ENCODE results near the gene XBP1.

XBP1 gene

GRCh38 chr22:28774378-28774777 is 26.0 kb downstream of the XBP1 start:
- TF ChIP-seq CTCF (IDR thresholded peaks at IDR 0.05; ENCODE audit: low read length, missing control alignments): no peak
- no peak for DNase-seq (ENCODE audit: low read depth)
- no peak overlapping the region for H3K4me3 ChIP-seq (replicated peaks; ENCODE audit: low read depth, low read length)

- H3K4me3 ChIP-seq (replicated peaks; ENCODE audit: low read depth, low read length): peak overlapping the region; percentile 91
- DNase-seq (ENCODE audit: low read depth): peak; percentile 16
- no peak for TF ChIP-seq CTCF (IDR thresholded peaks at IDR 0.05; ENCODE audit: low read length, missing control alignments)
Measured at GRCh38 chr22:28773461-28773867, 26.9 kb downstream of the XBP1 start.

GRCh38 chr22:28772633-28773460 is 27.5 kb downstream of the XBP1 start, which contains the start of gene CCDC117:
CCDC117 (plus strand) TSS chr22:28772695; CDS start chr22:28772850, 155 bp downstream.
- peak; percentile 97 for DNase-seq (ENCODE audit: low read depth)
- no peak for TF ChIP-seq CTCF (IDR thresholded peaks at IDR 0.05; ENCODE audit: low read length, missing control alignments)
- peak within 1 kb of the TSS; percentile 91 for H3K4me3 ChIP-seq (replicated peaks; ENCODE audit: low read depth, low read length)

GRCh38 chr22:28771195-28771791 is 29.1 kb downstream of the XBP1 start:
- no peak for DNase-seq (ENCODE audit: low read depth)
- H3K4me3 ChIP-seq (replicated peaks; ENCODE audit: low read depth, low read length): no peak overlapping the region
- no peak for TF ChIP-seq CTCF (IDR thresholded peaks at IDR 0.05; ENCODE audit: low read length, missing control alignments)

GRCh38 chr22:28769394-28770085 is 30.8 kb downstream of the XBP1 start:
- no peak for TF ChIP-seq CTCF (IDR thresholded peaks at IDR 0.05; ENCODE audit: low read length, missing control alignments)
- no peak overlapping the region for H3K4me3 ChIP-seq (replicated peaks; ENCODE audit: low read depth, low read length)
- DNase-seq (ENCODE audit: low read depth): no peak

- DNase-seq (ENCODE audit: low read depth): no peak
- no peak for TF ChIP-seq CTCF (IDR thresholded peaks at IDR 0.05; ENCODE audit: low read length, missing control alignments)
- H3K4me3 ChIP-seq (replicated peaks; ENCODE audit: low read depth, low read length): no peak overlapping the region
Measured at GRCh38 chr22:28768701-28769393, 31.5 kb downstream of the XBP1 start.

All from fibroblast of pulmonary artery (primary cell).